ELR (cell line): ENCODE measurements around the gene SDK1.

Experiments
- DNase-seq: peaks from one replicate; pipeline ENCODE4 v3.0.0-alpha.2; 2015; ENCODE audit warnings: low read depth

SDK1 gene

DNA sequence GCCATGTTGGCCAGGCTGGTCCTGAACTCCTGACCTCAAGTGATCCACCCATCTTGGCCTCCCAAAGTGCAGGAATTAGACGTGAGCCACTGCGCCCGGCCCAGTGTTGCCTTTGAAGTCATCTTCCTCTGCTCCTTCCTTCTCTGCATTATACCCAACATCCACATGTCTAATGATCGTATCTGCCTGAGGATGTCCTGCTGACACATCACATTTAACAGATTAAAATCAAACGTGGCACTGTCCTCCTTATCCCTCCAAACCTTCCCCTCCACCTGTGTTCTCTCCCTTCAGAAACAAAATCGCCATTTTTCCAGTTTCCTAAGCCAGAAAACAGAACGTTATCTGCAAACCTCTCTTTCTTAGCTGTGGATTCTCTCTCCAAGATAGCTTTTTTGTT, 8.4 kb upstream of the SDK1 start:
- DNase-seq: no peak

DNA sequence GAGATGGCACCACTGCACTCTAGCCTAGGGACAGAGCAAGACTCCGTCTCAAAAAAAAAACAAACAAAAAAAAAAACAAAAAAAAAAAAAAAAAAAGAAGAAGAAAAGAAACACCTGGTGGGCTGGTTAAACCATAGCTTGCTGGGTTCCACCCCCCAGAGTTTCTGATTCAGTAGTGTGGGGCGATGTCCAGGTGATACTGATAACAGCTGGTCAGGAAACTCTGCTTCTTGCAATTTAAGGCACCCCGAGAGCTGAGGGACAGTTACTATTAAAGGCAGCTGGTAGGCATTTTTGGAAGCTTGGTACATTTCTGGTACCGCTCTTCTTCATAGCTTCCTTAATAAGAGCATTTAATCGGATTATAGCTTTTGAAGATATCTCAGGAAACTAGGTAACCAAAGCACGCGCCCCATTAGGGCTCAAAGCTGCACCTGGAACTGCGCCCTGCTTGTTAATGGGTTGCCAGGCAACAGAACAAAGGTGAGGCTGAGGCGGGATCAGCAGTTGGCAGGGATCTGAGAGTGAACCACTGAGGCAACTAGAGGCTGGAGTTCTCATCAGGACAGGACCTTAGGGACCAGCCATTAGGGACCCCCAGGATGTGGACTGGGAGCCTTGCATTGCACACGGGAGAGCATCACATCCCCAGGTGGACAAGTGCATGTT, 6.5 kb upstream of the SDK1 start:
- no peak for DNase-seq

- no peak for DNase-seq
These were observed 3.8 kb upstream of the SDK1 start for GRCh38 chr7:3297105-3297819.

- DNase-seq: no peak
These were observed 816 bp upstream of the SDK1 start for GRCh38 chr7:3300221-3300650.

DNA sequence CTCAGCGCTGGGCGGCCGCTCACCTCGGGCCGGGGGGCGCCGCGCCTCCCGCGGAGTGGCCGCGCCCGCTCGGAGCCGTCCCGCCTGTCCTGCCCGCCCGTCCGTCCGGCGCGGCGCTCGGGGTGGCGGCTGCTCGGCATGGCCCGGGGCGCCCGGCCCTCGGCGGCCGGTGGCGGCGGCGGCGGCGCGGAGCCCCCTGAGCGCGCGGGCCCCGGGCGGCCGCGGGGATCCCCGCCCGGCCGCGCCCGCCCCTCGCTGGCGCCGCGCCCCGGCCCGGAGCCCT, 338 bp downstream of the SDK1 start:
- no peak for DNase-seq

DNA sequence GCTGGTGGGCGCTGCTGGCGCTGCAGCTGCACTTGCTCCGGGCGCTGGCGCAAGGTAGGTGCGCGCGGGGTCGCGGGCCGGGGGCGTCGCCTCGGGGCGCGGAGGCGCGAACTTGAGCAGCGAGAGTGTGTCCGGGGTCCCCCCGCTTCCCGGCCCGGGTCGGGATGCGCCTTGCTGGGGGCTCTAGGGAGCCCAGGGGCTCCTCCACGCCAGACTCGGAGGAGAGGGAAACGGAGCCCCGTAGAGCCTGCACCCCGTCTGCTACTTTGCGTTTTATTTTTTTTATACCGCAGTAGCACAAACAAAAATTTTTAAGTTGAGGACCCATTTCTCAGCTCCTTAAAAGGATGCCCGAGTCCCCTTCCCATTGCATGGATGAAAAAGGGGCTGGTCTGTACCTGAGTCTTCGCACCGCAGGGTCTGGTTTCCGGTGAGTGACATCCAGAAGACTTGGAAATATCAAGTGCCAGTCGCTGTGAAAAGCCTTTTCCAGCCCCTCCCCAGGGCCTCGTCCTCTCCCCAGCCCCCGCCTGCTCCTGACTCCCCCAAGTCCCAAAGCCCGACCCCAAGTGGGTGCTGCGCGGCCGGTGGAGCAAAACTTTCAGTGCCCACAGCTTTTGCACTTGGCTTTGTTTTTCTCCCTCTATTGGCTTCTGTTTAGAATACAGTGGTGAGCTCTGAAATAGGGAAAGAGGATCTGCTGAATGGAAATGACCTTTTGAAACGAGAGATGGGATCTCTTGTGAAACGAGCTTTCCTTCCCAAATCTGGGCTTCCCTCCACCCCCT, 973 bp downstream of the SDK1 start:
- DNase-seq: peak; percentile 25

- no peak for DNase-seq
These were observed 1.7 kb downstream of the SDK1 start for GRCh38 chr7:3302681-3303320.

DNA sequence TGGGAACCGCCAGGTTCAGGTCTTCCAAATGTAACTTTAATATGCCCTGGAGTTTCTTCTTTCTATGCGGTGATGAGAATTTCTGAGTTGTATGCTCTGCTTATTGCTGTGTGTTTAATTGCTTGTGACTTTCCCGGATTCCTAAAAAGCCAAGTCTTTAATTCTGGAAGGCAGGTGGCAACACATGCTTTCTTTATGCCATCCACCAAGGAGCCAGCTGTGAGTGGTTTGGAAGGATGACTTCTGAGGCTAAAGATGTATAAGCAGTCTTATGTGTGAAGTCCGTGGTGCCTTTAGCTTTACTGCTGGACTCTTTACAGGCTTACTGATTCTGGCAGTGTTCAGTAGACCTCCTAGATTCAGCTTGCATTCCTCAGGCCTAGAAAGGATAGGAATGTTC, 3.1 kb downstream of the SDK1 start:
- DNase-seq: no peak

DNA sequence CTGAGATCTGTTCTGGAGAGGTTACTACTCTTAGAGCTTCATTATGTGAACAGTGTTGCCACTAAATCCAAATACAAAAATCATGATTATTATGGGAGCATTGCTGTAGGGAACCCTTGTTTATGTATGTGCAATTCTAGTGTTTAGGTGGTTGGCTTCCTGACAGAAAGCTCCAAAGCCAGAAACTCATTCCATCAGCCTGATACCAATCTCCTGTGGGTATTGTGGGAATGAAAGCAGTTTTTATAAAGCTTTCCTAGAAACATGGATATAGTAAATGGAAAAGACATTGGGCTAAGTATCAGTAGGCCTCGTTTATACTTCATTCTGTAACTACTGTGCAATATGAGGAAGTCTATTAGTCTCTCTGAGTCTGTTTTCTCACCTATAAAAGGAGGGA, 6.4 kb downstream of the SDK1 start:
- DNase-seq: no peak

DNA sequence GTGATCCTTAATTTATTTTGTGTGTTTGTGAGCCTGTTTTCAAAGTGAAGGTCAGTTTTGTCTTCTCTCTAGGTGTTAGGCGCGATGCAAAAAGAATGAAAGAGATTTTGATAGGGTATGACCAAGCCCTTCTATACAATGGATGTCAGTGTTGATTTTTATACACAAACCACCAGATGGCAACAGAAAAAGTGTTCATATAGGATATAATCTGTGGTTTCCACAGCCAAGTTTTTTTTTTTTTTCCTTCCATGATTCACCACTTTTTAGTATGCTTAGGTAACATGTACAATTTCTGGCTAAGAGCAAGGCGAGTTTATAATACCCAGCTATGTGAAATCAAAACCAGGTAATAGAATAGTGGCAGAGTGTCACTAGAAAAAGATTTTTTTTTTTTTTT, 8.1 kb downstream of the SDK1 start:
- peak; percentile 36 for DNase-seq

DNA sequence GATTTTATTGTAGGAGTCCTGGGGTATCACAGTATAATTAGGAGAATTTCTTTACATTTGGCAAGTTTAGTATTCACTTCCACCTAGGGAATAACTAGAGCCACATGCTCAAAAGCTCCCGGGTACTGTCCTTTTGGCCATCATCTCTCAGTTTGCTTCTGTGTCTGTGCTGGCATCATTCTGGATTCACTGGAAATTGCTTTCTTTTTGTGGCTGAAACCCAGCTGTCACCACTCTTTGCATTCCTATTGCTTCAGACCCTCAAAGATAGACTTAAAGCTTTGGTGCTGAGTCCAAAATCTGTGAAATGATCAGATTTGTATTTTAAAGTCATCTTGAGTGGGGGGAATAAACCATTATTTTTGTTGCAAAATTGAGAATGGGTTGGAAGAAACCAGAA, 8.9 kb downstream of the SDK1 start:
- DNase-seq: no peak

DNA sequence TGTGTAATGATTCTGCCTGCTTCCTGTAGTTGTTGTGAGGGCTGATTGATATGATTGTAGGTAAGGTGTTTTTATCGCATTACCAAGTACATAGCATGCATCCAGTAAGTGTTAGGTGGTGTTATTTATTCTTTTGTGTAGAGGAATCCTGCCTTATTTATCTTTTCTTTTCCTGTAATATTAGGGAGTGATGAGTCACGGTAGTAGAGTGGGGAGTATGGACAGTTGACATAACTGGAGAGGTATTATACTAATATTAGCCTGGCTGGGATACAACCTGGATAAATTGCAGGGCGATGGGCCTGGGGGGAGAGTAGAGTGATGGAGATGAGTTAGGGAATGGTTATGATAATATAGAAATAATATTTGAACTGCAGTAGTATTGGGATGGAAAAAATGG, 9.8 kb downstream of the SDK1 start:
- DNase-seq: no peak

DNA sequence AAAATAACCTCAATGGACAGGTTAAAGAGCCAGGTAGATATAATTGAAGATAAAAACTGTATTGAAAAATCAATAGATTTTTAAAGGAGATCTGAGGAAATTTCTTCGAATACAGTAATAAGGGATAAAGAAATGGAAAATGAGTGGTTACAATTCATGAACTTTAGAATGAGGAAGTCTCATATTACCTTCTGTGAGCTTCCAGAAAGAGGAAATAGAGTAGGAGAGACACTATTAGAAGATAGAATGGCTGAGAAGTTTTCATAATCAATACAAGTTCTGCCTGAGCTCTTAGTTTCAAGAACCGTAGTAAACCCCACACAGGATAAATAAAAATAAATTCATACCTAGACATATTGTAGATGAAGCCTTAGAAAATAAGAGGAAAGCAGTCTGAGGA, 11.5 kb downstream of the SDK1 start:
- DNase-seq: no peak

GRCh38 chr7:3318874-3319273, 17.8 kb downstream of the SDK1 start:
- no peak for DNase-seq

GRCh38 chr7:3321206-3321605, 20.2 kb downstream of the SDK1 start:
- DNase-seq: no peak

GRCh38 chr7:3321745-3322144, 20.7 kb downstream of the SDK1 start:
- no peak for DNase-seq

GRCh38 chr7:3326246-3326645, 25.2 kb downstream of the SDK1 start:
- no peak for DNase-seq

DNA sequence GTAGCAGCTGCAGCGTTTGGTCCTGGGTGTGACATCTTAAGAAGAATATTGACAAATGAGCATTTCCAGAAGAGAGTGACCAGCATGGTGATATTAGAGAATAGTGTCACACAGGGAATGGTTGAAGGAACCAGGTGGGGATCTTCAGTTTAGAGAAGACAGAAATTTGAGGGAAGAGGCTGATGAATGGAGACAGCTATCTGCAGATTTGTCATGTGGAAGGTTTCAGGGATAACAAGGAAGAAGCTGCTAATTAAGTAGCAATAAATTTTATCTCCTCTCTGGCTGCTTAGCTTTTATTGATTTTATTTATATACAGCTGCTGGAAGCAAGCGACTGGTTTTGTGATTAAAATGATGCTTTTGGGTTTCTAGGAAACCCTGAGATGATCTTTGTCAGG, 26.0 kb downstream of the SDK1 start:
- DNase-seq: no peak

DNA sequence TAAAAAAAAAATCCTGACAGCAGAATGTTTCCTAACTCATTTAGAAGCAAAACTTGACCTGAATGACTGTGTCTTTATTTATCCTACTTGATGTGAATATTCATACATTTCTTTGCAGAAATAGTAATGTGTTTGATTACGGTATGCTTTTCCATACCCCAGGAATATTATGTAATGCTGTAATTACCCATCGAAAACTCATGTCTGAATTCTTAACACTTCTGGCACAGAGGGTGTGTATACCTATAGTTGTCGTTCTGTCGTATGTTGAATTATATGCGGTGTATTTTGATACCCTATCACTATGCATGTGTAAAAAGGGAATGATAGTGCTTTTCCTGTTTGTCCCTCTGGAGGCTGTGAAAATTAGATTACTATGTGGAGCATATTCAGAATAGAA, 26.6 kb downstream of the SDK1 start:
- DNase-seq: no peak

- no peak for DNase-seq
These were observed 31.3 kb downstream of the SDK1 start for GRCh38 chr7:3332308-3332707.

GRCh38 chr7:3333861-3334260, 32.8 kb downstream of the SDK1 start:
- DNase-seq: no peak

- DNase-seq: no peak
These were observed 35.1 kb downstream of the SDK1 start for GRCh38 chr7:3336042-3336665.

- no peak for DNase-seq
These were observed 37.1 kb downstream of the SDK1 start for GRCh38 chr7:3338161-3338560.
